SK-N-DZ (cell line): ENCODE results near the gene MAFG.

ENCODE experiments used
- DNase-seq: peaks from one replicate; pipeline ENCODE4 v3.0.0-alpha.2; 2015; ENCODE audit warnings: low spot score

MAFG gene

GRCh38 chr17:81868674-81869220 is 58.8 kb downstream of the MAFG start:
- DNase-seq, result peak; percentile 47
